Measurements from ENCODE around the gene GABARAP. TPM values are rescaled to one million over a fixed set of nuclear protein-coding genes. Genes with fewer than 3 reads are reported as not detected.

GABARAP gene
- total RNA-seq, 4 donors from 2014 or later = 402 to 515 (median 456) TPM

DNA sequence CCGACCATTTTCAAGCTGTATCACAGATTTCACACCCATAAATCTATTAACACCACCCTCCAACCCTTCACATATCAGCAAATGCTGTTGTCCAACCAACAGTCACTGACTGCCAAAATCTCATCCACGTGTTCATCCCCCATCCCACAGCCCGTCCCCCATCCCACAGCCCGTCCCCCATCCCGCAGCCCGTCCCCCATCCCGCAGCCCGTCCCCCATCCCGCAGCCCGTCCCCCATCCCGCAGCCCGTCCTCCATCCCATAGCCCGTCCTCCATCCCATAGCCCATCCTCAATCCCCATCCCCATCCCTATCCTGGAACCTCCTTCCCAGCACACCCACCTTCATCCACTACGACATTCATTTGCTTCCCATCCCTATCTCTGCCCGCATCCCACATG lies 36.7 kb downstream of the GABARAP start:
- H3K4me1 ChIP-seq = peaks cover 0 to 22% (median 4%) of the 10 kb centered on the region in 4 donors
- peaks cover 0 to 20% (median 4%) of the 10 kb centered on the region in 3 donors for H3K36me3 ChIP-seq
- no peaks in the 10 kb centered on the region for H3K9me3 ChIP-seq
- TF ChIP-seq POLR2A (IDR thresholded peaks at IDR 0.05) (no peak), EP300 (IDR thresholded peaks at IDR 0.05) (no peak)
- TF ChIP-seq, protein P1, sequence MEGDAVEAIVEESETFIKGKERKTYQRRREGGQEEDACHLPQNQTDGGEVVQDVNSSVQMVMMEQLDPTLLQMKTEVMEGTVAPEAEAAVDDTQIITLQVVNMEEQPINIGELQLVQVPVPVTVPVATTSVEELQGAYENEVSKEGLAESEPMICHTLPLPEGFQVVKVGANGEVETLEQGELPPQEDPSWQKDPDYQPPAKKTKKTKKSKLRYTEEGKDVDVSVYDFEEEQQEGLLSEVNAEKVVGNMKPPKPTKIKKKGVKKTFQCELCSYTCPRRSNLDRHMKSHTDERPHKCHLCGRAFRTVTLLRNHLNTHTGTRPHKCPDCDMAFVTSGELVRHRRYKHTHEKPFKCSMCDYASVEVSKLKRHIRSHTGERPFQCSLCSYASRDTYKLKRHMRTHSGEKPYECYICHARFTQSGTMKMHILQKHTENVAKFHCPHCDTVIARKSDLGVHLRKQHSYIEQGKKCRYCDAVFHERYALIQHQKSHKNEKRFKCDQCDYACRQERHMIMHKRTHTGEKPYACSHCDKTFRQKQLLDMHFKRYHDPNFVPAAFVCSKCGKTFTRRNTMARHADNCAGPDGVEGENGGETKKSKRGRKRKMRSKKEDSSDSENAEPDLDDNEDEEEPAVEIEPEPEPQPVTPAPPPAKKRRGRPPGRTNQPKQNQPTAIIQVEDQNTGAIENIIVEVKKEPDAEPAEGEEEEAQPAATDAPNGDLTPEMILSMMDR (IDR thresholded peaks at IDR 0.05) = no peak
- DNase-seq (ENCODE audit: low spot score in 2 of 2) = no peak
- peak overlapping the region in 3 of 4 donors; percentile 58 to 81 (median 75) for H3K27ac ChIP-seq
- no peaks in the 10 kb centered on the region for H3K27me3 ChIP-seq
- peak overlapping the region in 3 of 4 donors; percentile 41 to 59 (median 52) for H3K4me3 ChIP-seq
- WGBS, 2 donors = 23 to 29% methylated on average over 15 of the region's 15 CpGs

DNA sequence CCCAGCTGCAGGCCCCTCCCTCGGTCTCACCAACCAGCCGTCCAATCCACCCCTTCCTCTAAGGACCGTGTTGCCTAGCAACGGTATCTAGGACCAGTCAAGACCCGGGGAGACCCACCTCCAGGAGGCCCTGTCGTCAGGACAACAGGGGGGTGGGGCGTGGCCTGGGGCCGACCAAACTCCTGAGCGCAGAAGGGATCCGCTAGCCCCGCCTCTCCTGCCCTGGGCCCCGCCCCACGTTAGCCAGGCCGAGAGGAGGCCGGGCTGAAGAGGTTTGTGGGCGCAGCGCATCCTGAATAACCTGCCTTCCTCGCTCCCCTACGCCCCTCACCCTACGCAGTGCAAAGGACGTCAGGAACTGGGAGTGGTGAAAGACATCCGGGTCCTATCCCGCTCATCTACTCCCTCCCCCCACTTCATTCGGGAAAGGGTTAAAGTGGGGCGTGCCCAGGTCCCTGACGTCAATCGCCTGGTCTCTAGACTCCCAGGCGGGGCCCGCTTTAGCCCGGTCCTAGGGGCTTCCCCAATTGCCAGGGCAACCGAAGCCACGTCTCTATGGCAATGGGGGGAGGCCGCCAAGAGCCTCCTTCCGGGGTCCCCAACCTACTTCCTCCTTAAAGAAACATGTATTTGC lies 37.3 kb downstream of the GABARAP start:
- WGBS, 2 donors = 0 to 2% methylated on average over 31 of the region's 34 CpGs
- DNase-seq (ENCODE audit: low spot score in 2 of 2) = peak; percentile 58 to 59
- peak overlapping the region in 3 of 4 donors; percentile 58 to 81 (median 75) for H3K27ac ChIP-seq

DNA sequence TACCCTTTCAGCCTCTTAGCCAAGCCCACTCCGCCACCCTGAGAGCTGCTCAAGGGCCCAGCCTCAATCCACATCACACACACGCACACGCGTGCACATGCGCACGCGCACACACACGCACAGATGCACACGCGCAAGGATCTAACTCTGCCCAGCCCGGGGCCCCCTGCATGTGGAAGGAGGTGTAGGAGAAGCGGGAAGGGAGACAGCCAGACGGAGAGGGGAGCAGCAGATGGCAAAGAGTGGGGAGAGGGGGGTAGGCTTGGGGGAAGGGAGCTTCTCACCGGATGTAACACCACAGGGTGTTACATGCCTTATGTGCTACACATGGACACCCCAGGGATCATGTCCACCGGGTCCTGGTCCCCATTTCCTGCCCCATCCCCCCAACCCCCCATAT lies 37.9 kb downstream of the GABARAP start:
- Histone ChIP-seq H3K27me3 (no peaks in the 10 kb centered on the region), H3K4me1 (peaks cover 0 to 22% (median 4%) of the 10 kb centered on the region in 4 donors), H3K4me3 (peak overlapping the region; percentile 25 to 59 (median 46)), H3K36me3 (peaks cover 0 to 22% (median 4%) of the 10 kb centered on the region in 3 donors), H3K27ac (peak overlapping the region in 3 of 4 donors; percentile 58 to 81 (median 75)), H3K9me3 (no peaks in the 10 kb centered on the region)
- TF ChIP-seq EP300 (IDR thresholded peaks at IDR 0.05) = no peak
- TF ChIP-seq, protein P1 (IDR thresholded peaks at IDR 0.05) = no peak
- no peak for TF ChIP-seq POLR2A (IDR thresholded peaks at IDR 0.05)
- WGBS, 2 donors = 71 to 75% methylated on average over 15 of the region's 15 CpGs
- no peak for DNase-seq (ENCODE audit: low spot score in 2 of 2)

More for the DNA sequence above, 37.3 kb downstream of the GABARAP start:
- no peaks in the 10 kb centered on the region for H3K9me3 ChIP-seq
- TF ChIP-seq, protein P1 (IDR thresholded peaks at IDR 0.05) = no peak
- peak in 1 of 2 donors; percentile 34 for TF ChIP-seq POLR2A (IDR thresholded peaks at IDR 0.05)
- peak in 1 of 2 donors; percentile 54 for TF ChIP-seq EP300 (IDR thresholded peaks at IDR 0.05)
- H3K36me3 ChIP-seq = peaks cover 0 to 20% (median 4%) of the 10 kb centered on the region in 3 donors
- H3K4me3 ChIP-seq = peak overlapping the region; percentile 25 to 59 (median 46)
- no peaks in the 10 kb centered on the region for H3K27me3 ChIP-seq
- peaks cover 0 to 22% (median 4%) of the 10 kb centered on the region in 4 donors for H3K4me1 ChIP-seq

DNA sequence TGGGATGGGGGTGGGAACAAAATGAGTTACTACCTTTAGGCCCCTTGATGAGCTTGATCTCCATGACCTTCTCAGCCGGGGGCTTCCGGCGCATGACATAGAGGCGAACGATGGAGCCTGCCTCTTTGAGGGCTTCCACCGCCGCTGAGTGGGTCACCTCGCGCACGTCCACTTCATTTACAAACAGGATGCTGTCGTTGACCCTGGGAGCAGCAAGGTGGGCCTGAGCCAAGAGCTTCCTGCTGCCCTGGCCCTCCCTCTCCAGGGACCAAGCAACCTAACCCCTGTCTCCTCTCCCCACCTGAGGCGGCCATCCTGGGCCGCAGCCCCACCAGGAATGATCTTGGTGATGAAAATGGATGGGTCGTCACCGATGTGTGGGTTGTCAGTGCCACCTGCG lies 38.9 kb downstream of the GABARAP start:
- H3K27ac ChIP-seq = no peak overlapping the region
- no peaks in the 10 kb centered on the region for H3K27me3 ChIP-seq
- no peak for TF ChIP-seq POLR2A (IDR thresholded peaks at IDR 0.05)
- TF ChIP-seq EP300 (IDR thresholded peaks at IDR 0.05) = no peak
- TF ChIP-seq, protein P1 (IDR thresholded peaks at IDR 0.05) = no peak
- DNase-seq (ENCODE audit: low spot score in 2 of 2) = no peak
- peaks cover 0 to 22% (median 4%) of the 10 kb centered on the region in 4 donors for H3K4me1 ChIP-seq
- peaks cover 0 to 29% (median 4%) of the 10 kb centered on the region in 3 donors for H3K36me3 ChIP-seq
- WGBS, 2 donors = 92% methylated on average over 16 of the region's 16 CpGs
- H3K4me3 ChIP-seq = no peak overlapping the region
- H3K9me3 ChIP-seq = no peaks in the 10 kb centered on the region

DNA sequence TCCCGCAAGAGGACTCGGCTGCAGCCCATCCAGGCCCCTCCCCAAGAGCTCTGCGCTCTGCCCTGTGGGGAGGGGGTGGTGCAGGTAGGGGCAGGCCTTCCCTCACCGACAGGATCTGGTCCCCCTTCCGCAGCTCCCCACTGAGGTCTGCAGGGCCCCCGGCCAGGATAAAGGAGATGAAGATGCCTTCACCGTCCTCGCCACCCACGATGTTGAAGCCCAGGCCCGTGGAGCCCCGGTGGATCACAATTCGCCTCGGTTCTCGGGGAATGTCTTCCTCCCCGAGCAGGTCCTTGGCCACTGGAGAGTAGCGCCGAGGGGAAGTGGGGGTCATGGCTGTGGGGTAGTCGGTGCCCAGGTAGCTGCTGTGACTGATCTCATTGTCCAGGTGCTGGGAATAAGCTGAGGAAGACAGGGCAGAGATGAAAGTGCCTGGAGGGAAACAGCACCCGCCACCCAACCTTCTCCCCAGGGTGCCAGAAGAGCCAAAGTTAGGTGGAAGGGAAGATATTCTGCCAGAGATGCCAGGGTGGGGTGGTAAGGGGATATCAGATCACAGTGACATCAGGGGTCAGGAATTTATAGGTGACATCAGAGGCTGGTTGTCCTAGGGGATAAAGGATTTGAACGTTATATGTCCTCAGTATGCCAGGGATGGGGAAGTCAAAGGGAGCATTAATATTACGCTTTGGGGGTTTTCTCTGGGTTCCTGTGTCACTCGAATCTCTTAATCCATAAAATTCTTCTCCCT lies 45.4 kb downstream of the GABARAP start:
- WGBS, 2 donors = 87 to 88% methylated on average over 9 to 20 of the region's 22 CpGs

More for the DNA sequence above, 45.4 kb downstream of the GABARAP start:
- Histone ChIP-seq H3K9me3 (no peaks in the 10 kb centered on the region), H3K27me3 (no peaks in the 10 kb centered on the region), H3K27ac (no peak overlapping the region), H3K36me3 (peaks cover 0 to 73% (median 0%) of the 10 kb centered on the region in 3 donors), H3K4me1 (no peaks in the 10 kb centered on the region), H3K4me3 (no peak overlapping the region)
- DNase-seq (ENCODE audit: low spot score in 2 of 2) = no peak
- no peak for TF ChIP-seq POLR2A (IDR thresholded peaks at IDR 0.05)
- TF ChIP-seq, protein P1 (IDR thresholded peaks at IDR 0.05) = no peak
- TF ChIP-seq EP300 (IDR thresholded peaks at IDR 0.05) = no peak
